Neural progenitor cell (in vitro differentiated cells): ENCODE results near the gene FHAD1. TPM values are rescaled to one million over a fixed set of nuclear protein-coding genes. Genes with fewer than 3 reads are reported as not detected.

ENCODE experiments used
- DNase-seq: peaks from one replicate; pipeline ENCODE4 v3.0.0-alpha.2; 2016; ENCODE audit warnings: low spot score
- H2AFZ ChIP-seq: fragments of 200-600 bp; sonication (generic); replicated peaks from 2 replicates; pipeline ENCODE4 v1.6.1; 2016; ENCODE audit warnings: antibody characterized with exemption
- H3F3A ChIP-seq: fragments of 200-600 bp; sonication (generic); 2 replicates; pipeline ENCODE4 v1.6.1; 2016; ENCODE audit warnings: antibody characterized with exemption, low read depth
- H3K27ac ChIP-seq: fragments of 200-600 bp; sonication (generic); 2 replicates; pipeline ENCODE4 v1.5.1; 2016; ENCODE audit warnings: mild to moderate bottlenecking
- H3K27me3 ChIP-seq: fragments of 200-600 bp; sonication (generic); 2 replicates; pipeline ENCODE4 v1.6.1; 2016; ENCODE audit warnings: mild to moderate bottlenecking, moderate library complexity
- H3K36me3 ChIP-seq: fragments of 200-600 bp; sonication (generic); 2 replicates; pipeline ENCODE4 v1.5.1; 2016
- H3K4me1 ChIP-seq: fragments of 200-600 bp; sonication (generic); 2 replicates; pipeline ENCODE4 v1.6.1; 2016; ENCODE audit warnings: mixed run types
- H3K4me2 ChIP-seq: fragments of 200-600 bp; sonication (generic); 2 replicates; pipeline ENCODE4 v1.6.1; 2016
- H3K4me3 ChIP-seq: fragments of 200-600 bp; sonication (generic); 2 replicates; pipeline ENCODE4 v1.5.1; 2016
- H3K79me2 ChIP-seq: fragments of 200-600 bp; sonication (generic); 2 replicates; pipeline ENCODE4 v1.6.1; 2016; ENCODE audit warnings: low read depth
- H3K9ac ChIP-seq: fragments of 200-600 bp; sonication (generic); 2 replicates; pipeline ENCODE4 v1.6.1; 2016
- H3K9me3 ChIP-seq: fragments of 200-600 bp; sonication (generic); 2 replicates; pipeline ENCODE4 v1.5.1; 2016; ENCODE audit warnings: low read depth
- H4K20me1 ChIP-seq: fragments of 200-600 bp; sonication (generic); 2 replicates; pipeline ENCODE4 v1.6.1; 2016; ENCODE audit warnings: low read depth
- H3K27ac Mint-ChIP-seq: 3 replicates; pipeline ENCODE4 v1.8.0; 2021; ENCODE audit warnings: mixed read lengths
- H3K27me3 Mint-ChIP-seq: 2 replicates; pipeline ENCODE4 v1.8.0; 2022; ENCODE audit warnings: low read depth, mild to moderate bottlenecking, inconsistent platforms, moderate library complexity, mixed read lengths; ENCODE audit not compliant: insufficient read depth
- H3K36me3 Mint-ChIP-seq: 3 replicates; pipeline ENCODE4 v1.8.0; 2021; ENCODE audit warnings: mixed read lengths
- H3K4me1 Mint-ChIP-seq: 3 replicates; pipeline ENCODE4 v1.8.0; 2021; ENCODE audit warnings: mixed read lengths
- H3K4me3 Mint-ChIP-seq: 3 replicates; pipeline ENCODE4 v1.8.0; 2021; ENCODE audit warnings: mild to moderate bottlenecking, moderate library complexity, mixed read lengths
- H3K9me3 Mint-ChIP-seq: 3 replicates; pipeline ENCODE4 v1.8.0; 2020; ENCODE audit warnings: mixed read lengths
- CTCF ChIP-seq: fragments of 200-600 bp; sonication (generic); IDR thresholded peaks from 2 replicates; pipeline ENCODE4 v1.5.1; 2017; ENCODE audit warnings: antibody characterized with exemption, mild to moderate bottlenecking
- EZH2 ChIP-seq: fragments of 200-600 bp; sonication (generic); IDR thresholded peaks from 2 replicates; pipeline ENCODE4 v1.6.1; 2017; ENCODE audit warnings: antibody characterized with exemption, mild to moderate bottlenecking, moderate library complexity
- EZH2phosphoT487 ChIP-seq: fragments of 200-600 bp; sonication (generic); IDR thresholded peaks from 2 replicates; pipeline ENCODE4 v1.6.1; 2017; ENCODE audit warnings: antibody characterized with exemption
- total RNA-seq: library from RNA; depleted of rRNA; stranded (reverse); fragments of >200 nt; gene quantifications from 2 replicates; pipeline ENCODE4 v1.2.3, GENCODE V29; 2015; ENCODE audit warnings: low replicate concordance

The FHAD1 gene
- total RNA-seq, 1 donor from 2014 or later: 9.1 TPM

- Histone ChIP-seq H3K27me3 (no peaks in the 10 kb centered on the region), H3K36me3 (no peaks in the 10 kb centered on the region), H3K4me3 (no peak overlapping the region), H3F3A (no peaks in the 10 kb centered on the region), H2AFZ (no peak overlapping the region), H4K20me1 (no peaks in the 10 kb centered on the region), H3K4me2 (no peak overlapping the region), H3K9ac (no peak overlapping the region), H3K4me1 (no peaks in the 10 kb centered on the region), H3K27ac (no peak overlapping the region), H3K9me3 (no peaks in the 10 kb centered on the region), H3K79me2 (no peaks in the 10 kb centered on the region)
- no peak overlapping the region for H3K4me3 Mint-ChIP-seq
- H3K27ac Mint-ChIP-seq: peak overlapping the region; percentile 11
- no peak for DNase-seq
- TF ChIP-seq CTCF (no peak), EZH2 (no peak), EZH2phosphoT487 (no peak)
- peaks cover 14% of the 10 kb centered on the region for H3K4me1 Mint-ChIP-seq
- H3K9me3 Mint-ChIP-seq: peaks cover 24% of the 10 kb centered on the region
- H3K27me3 Mint-ChIP-seq: no peaks in the 10 kb centered on the region
- H3K36me3 Mint-ChIP-seq: peaks cover 6% of the 10 kb centered on the region
Observed at GRCh38 chr1:15309687-15310086, 62.7 kb downstream of the FHAD1 start.

GRCh38 chr1:15310544-15310943 is 63.5 kb downstream of the FHAD1 start:
- H3K4me1 Mint-ChIP-seq: peaks cover 14% of the 10 kb centered on the region
- H3K27me3 Mint-ChIP-seq: no peaks in the 10 kb centered on the region
- Histone ChIP-seq H3K79me2 (no peaks in the 10 kb centered on the region), H3K27me3 (no peaks in the 10 kb centered on the region), H3K36me3 (no peaks in the 10 kb centered on the region), H3F3A (no peaks in the 10 kb centered on the region), H2AFZ (no peak overlapping the region), H3K4me1 (no peaks in the 10 kb centered on the region), H3K4me2 (no peak overlapping the region), H3K4me3 (no peak overlapping the region), H3K9me3 (no peaks in the 10 kb centered on the region), H3K9ac (no peak overlapping the region), H3K27ac (no peak overlapping the region), H4K20me1 (no peaks in the 10 kb centered on the region)
- DNase-seq: no peak
- peaks cover 18% of the 10 kb centered on the region for H3K9me3 Mint-ChIP-seq
- no peak for TF ChIP-seq EZH2phosphoT487
- no peak for TF ChIP-seq CTCF
- TF ChIP-seq EZH2: no peak
- no peak overlapping the region for H3K4me3 Mint-ChIP-seq
- peaks cover 6% of the 10 kb centered on the region for H3K36me3 Mint-ChIP-seq
- H3K27ac Mint-ChIP-seq: no peak overlapping the region

GRCh38 chr1:15311122-15311822 is 64.2 kb downstream of the FHAD1 start:
- Mint-ChIP-seq H3K27ac (no peak overlapping the region), H3K4me1 (peaks cover 16% of the 10 kb centered on the region), H3K27me3 (no peaks in the 10 kb centered on the region), H3K4me3 (no peak overlapping the region), H3K9me3 (peaks cover 11% of the 10 kb centered on the region), H3K36me3 (no peaks in the 10 kb centered on the region)
- Histone ChIP-seq H3K4me3 (no peak overlapping the region), H3K36me3 (no peaks in the 10 kb centered on the region), H4K20me1 (no peaks in the 10 kb centered on the region), H2AFZ (no peak overlapping the region), H3K27ac (no peak overlapping the region), H3K79me2 (no peaks in the 10 kb centered on the region), H3F3A (no peaks in the 10 kb centered on the region), H3K9ac (no peak overlapping the region), H3K4me1 (no peaks in the 10 kb centered on the region), H3K9me3 (no peaks in the 10 kb centered on the region), H3K4me2 (no peak overlapping the region), H3K27me3 (no peaks in the 10 kb centered on the region)
- no peak for DNase-seq
- no peak for TF ChIP-seq EZH2

GRCh38 chr1:15311880-15312279 is 64.9 kb downstream of the FHAD1 start:
- DNase-seq: no peak
- Mint-ChIP-seq H3K36me3 (no peaks in the 10 kb centered on the region), H3K4me3 (no peak overlapping the region), H3K9me3 (peaks cover 9% of the 10 kb centered on the region), H3K27ac (no peak overlapping the region), H3K27me3 (peaks cover 2% of the 10 kb centered on the region), H3K4me1 (peaks cover 17% of the 10 kb centered on the region)
- no peak overlapping the region for H3K4me2 ChIP-seq
- no peaks in the 10 kb centered on the region for H3K4me1 ChIP-seq
- no peaks in the 10 kb centered on the region for H4K20me1 ChIP-seq
- TF ChIP-seq EZH2phosphoT487 (no peak), CTCF (no peak), EZH2 (no peak)
- H3F3A ChIP-seq: no peaks in the 10 kb centered on the region
- no peaks in the 10 kb centered on the region for H3K9me3 ChIP-seq
- no peak overlapping the region for H3K4me3 ChIP-seq
- no peaks in the 10 kb centered on the region for H3K36me3 ChIP-seq
- H3K9ac ChIP-seq: no peak overlapping the region
- no peak overlapping the region for H3K27ac ChIP-seq
- H3K27me3 ChIP-seq: no peaks in the 10 kb centered on the region
- no peak overlapping the region for H2AFZ ChIP-seq
- no peaks in the 10 kb centered on the region for H3K79me2 ChIP-seq
